Esophagus muscularis mucosa (tissue), 4 donors: ENCODE data around the gene DNTTIP2.

ENCODE experiments used
- CTCF ChIP-seq, 3 experiments: fragments of 200-600 bp in 2 of 3; fragments of 450-650 bp in 1 of 3; sonication (generic) in 2 of 3; IDR thresholded peaks; one replicate each; pipeline ENCODE4 v1.5.1; 2017 to 2019; ENCODE audit warnings: antibody characterized with exemption in 3 of 3, mild to moderate bottlenecking in 2 of 3, moderate library complexity in 1 of 3
- EP300 ChIP-seq: sonication (generic); formaldehyde crosslinking; IDR thresholded peaks from one replicate; pipeline ENCODE4 v1.6.1; 2017; ENCODE audit warnings: antibody characterized with exemption
- POLR2A ChIP-seq: fragments of 450-650 bp; IDR thresholded peaks from one replicate; pipeline ENCODE4 v1.6.1; 2017; ENCODE audit warnings: antibody characterized with exemption, moderate library complexity, mild to moderate bottlenecking, low read depth
- POLR2AphosphoS5 ChIP-seq, 2 donors: sonication (generic); formaldehyde crosslinking; IDR thresholded peaks; one replicate each; pipeline ENCODE4 v1.6.1; 2017; ENCODE audit warnings: antibody characterized with exemption in 2 of 2

- TF ChIP-seq CTCF (IDR thresholded peaks at IDR 0.05) (no peak), EP300 (no peak), POLR2A (no peak), POLR2AphosphoS5 (IDR thresholded peaks at IDR 0.05) (peak in 1 of 2 donors; percentile 12)
Observed at GRCh38 chr1:93847811-93848288, 31.2 kb downstream of the DNTTIP2 start.
